Measurements from ENCODE around the gene RAMACL.

- TF ChIP-seq CTCF (conservative IDR thresholded peaks at IDR 0.05 in 1 of 2, IDR thresholded peaks at IDR 0.05 in 1 of 2; ENCODE audit: low read depth in 1 of 2, low read length in 2 of 2) (no peak), EZH2 (IDR thresholded peaks at IDR 0.05; ENCODE audit: low read length, missing control alignments) (no peak)
Observed at GRCh38 chr6:166553563-166554271, 32.8 kb downstream of the RAMACL start.

All from fibroblast of lung (primary cell).